CD4-positive, alpha-beta memory T cell (primary cell): ENCODE results near the gene RNU6-1. TPM values are rescaled to one million over a fixed set of nuclear protein-coding genes. Genes with fewer than 3 reads are reported as not detected.

Source experiments
- CTCF ChIA-PET: fragments of 350-600 bp; sonication (Branson Sonifier 250); formaldehyde crosslinking; loops from one replicate; lab custom pipeline; 2021; ENCODE audit warnings: inconsistent platforms; ENCODE audit not compliant: partially characterized antibody; lab: Charles Lee
- POLR2A ChIA-PET: fragments of 350-600 bp; sonication (Branson Sonifier 250); formaldehyde crosslinking; loops from one replicate; lab custom pipeline; 2021; ENCODE audit not compliant: partially characterized antibody; lab: Charles Lee
- DNase-seq, 5 donors: peaks; one replicate each; pipeline versions ENCODE4 v3.0.0 to v3.0.0-alpha.2; 2020 to 2022; ENCODE audit warnings: mixed read lengths in 1 of 5
- H3K27ac ChIP-seq: one replicate; pipeline ENCODE4 v1.7.0; 2013; ENCODE audit warnings: low read depth, low read length
- H3K27me3 ChIP-seq: 2 replicates; pipeline ENCODE4 v1.7.0; 2013; ENCODE audit warnings: mild to moderate bottlenecking, low read length, moderate library complexity; ENCODE audit not compliant: insufficient read depth
- H3K36me3 ChIP-seq: 2 replicates; pipeline ENCODE4 v1.7.0; 2013; ENCODE audit warnings: mild to moderate bottlenecking, low read length, moderate library complexity; ENCODE audit not compliant: insufficient read depth
- H3K4me1 ChIP-seq: 2 replicates; pipeline ENCODE4 v1.7.0; 2013; ENCODE audit warnings: mild to moderate bottlenecking, low read length, moderate library complexity; ENCODE audit not compliant: insufficient read depth
- H3K4me3 ChIP-seq, 2 donors: one replicate each; pipeline ENCODE4 v1.7.0; 2013; ENCODE audit warnings: low read length in 2 of 2, mild to moderate bottlenecking in 1 of 2
- H3K9me3 ChIP-seq, 2 donors: one replicate each; pipeline ENCODE4 v1.7.0; 2013; ENCODE audit warnings: low read length in 2 of 2, control low read depth in 1 of 2; ENCODE audit not compliant: control insufficient read depth in 1 of 2
- H3K27ac Mint-ChIP-seq, 7 donors: one replicate each; pipeline ENCODE4 v1.8.0; 2020 to 2021; ENCODE audit warnings: mixed read lengths in 7 of 7, mild to moderate bottlenecking in 6 of 7, inconsistent platforms in 3 of 7, moderate library complexity in 3 of 7
- H3K27me3 Mint-ChIP-seq, 2 donors: one replicate each; pipeline ENCODE4 v1.8.0; 2020 to 2021; ENCODE audit warnings: mixed read lengths in 2 of 2
- H3K36me3 Mint-ChIP-seq, 2 donors: one replicate each; pipeline ENCODE4 v1.8.0; 2020 to 2021; ENCODE audit warnings: mixed read lengths in 2 of 2, inconsistent platforms in 1 of 2, mild to moderate bottlenecking in 1 of 2
- H3K4me1 Mint-ChIP-seq, 4 donors: one replicate each; pipeline ENCODE4 v1.8.0; 2020 to 2021; ENCODE audit warnings: mixed read lengths in 4 of 4, mild to moderate bottlenecking in 1 of 4
- H3K4me3 Mint-ChIP-seq, 8 donors: one replicate each; pipeline ENCODE4 v1.8.0; 2020 to 2021; ENCODE audit warnings: mixed read lengths in 8 of 8, mild to moderate bottlenecking in 7 of 8, moderate library complexity in 6 of 8, inconsistent platforms in 3 of 8
- H3K9me3 Mint-ChIP-seq, 8 donors: one replicate each; pipeline ENCODE4 v1.8.0; 2020 to 2021; ENCODE audit warnings: mixed read lengths in 8 of 8, mild to moderate bottlenecking in 5 of 8, inconsistent platforms in 3 of 8, moderate library complexity in 1 of 8
- intact Hi-C: fragments of 100-400 bp; cut with micrococcal nuclease; formaldehyde crosslinking; loops from one replicate; pipeline ENCODE4 v1.15.1; 2023
- polyA plus RNA-seq, 2 donors: library from polyadenylated mRNA; unstranded; fragments of 300-500 nt; fragmentation: Illumina TruSeq; gene quantifications; one replicate each; pipeline ENCODE4 v1.2.3, GENCODE V29; 2021
- total RNA-seq, 2 experiments: library from RNA; stranded (reverse); gene quantifications; one replicate each; pipeline ENCODE4 v1.2.3, GENCODE V29; 2021

The RNU6-1 gene
- total and polyA plus RNA-seq, 4 experiments from 2014 or later = not detected

GRCh38 chr15:67792250-67792942 lies 47.4 kb downstream of the RNU6-1 start:
- POLR2A ChIA-PET = no interaction called here
- no peaks in the 10 kb centered on the region for H3K36me3 ChIP-seq
- DNase-seq = no peak

GRCh38 chr15:67790610-67791319 lies 49.1 kb downstream of the RNU6-1 start:
- H3K4me3 Mint-ChIP-seq = no peak overlapping the region
- no peak overlapping the region for H3K4me3 ChIP-seq
- no peak overlapping the region for H3K27ac Mint-ChIP-seq
- POLR2A ChIA-PET = no interaction called here
- no peaks in the 10 kb centered on the region for H3K36me3 ChIP-seq
- DNase-seq = no peak
- no peaks in the 10 kb centered on the region for H3K9me3 ChIP-seq
- peaks cover 39 to 59% of the 10 kb centered on the region in 2 donors for H3K36me3 Mint-ChIP-seq
- intact Hi-C loops = no loop called here
- CTCF ChIA-PET = no interaction called here
- H3K9me3 Mint-ChIP-seq = peaks cover 0 to 16% (median 12%) of the 10 kb centered on the region in 8 donors
- no peaks in the 10 kb centered on the region for H3K27me3 Mint-ChIP-seq
- peaks cover 4% of the 10 kb centered on the region for H3K4me1 ChIP-seq
- H3K27ac ChIP-seq = no peak overlapping the region
- H3K4me1 Mint-ChIP-seq = peaks cover 0 to 2% (median under 1%) of the 10 kb centered on the region in 4 donors
- H3K27me3 ChIP-seq = no peaks in the 10 kb centered on the region

More at GRCh38 chr15:67792250-67792942, 47.4 kb downstream of the RNU6-1 start:
- no peak overlapping the region for H3K27ac Mint-ChIP-seq
- H3K27me3 Mint-ChIP-seq = no peaks in the 10 kb centered on the region
- peaks cover 40 to 58% of the 10 kb centered on the region in 2 donors for H3K36me3 Mint-ChIP-seq
- no peaks in the 10 kb centered on the region for H3K27me3 ChIP-seq
- H3K4me3 Mint-ChIP-seq = no peak overlapping the region
- H3K4me1 Mint-ChIP-seq = peaks cover 0 to 3% (median 0%) of the 10 kb centered on the region in 4 donors
- peaks cover 0 to 20% (median 12%) of the 10 kb centered on the region in 8 donors for H3K9me3 Mint-ChIP-seq
- H3K27ac ChIP-seq = no peak overlapping the region
- no peaks in the 10 kb centered on the region for H3K4me1 ChIP-seq
- intact Hi-C loops = no loop called here
- H3K4me3 ChIP-seq = no peak overlapping the region
- CTCF ChIA-PET = interaction anchor here (0.7 kb wide), 1 partner anchor 8 kb away, joined by 3 read pairs; no protein-coding TSS in a partner anchor
- no peaks in the 10 kb centered on the region for H3K9me3 ChIP-seq

Other genes starting within 250 kb of the RNU6-1 start
- under 1 TPM; 0.30 to 0.38 TPM for gene SKOR1, start 14.5 kb downstream of the RNU6-1 start, total RNA-seq
- gene SKOR1, start 14.5 kb downstream of the RNU6-1 start, polyA plus RNA-seq = under 1 TPM in 1 of 2 donors, not detected in 1; 0.09 TPM
- 10 to 100 TPM; 86.0 to 86.2 TPM for gene PIAS1, start 214.3 kb upstream of the RNU6-1 start, total RNA-seq
- gene PIAS1, start 214.3 kb upstream of the RNU6-1 start, polyA plus RNA-seq = 100 to 1,000 TPM; 111 to 149 TPM